GM12873 (cell line): ENCODE measurements around the gene CDK12.

Experiments used
- CTCF ChIP-seq: IDR thresholded peaks from 2 replicates; pipeline ENCODE4 v1.5.1; 2012; ENCODE audit warnings: low read depth, mild to moderate bottlenecking, moderate library complexity, low read length, control low read depth; ENCODE audit not compliant: insufficient read depth; ENCODE audit errors: missing control alignments

The CDK12 gene

DNA sequence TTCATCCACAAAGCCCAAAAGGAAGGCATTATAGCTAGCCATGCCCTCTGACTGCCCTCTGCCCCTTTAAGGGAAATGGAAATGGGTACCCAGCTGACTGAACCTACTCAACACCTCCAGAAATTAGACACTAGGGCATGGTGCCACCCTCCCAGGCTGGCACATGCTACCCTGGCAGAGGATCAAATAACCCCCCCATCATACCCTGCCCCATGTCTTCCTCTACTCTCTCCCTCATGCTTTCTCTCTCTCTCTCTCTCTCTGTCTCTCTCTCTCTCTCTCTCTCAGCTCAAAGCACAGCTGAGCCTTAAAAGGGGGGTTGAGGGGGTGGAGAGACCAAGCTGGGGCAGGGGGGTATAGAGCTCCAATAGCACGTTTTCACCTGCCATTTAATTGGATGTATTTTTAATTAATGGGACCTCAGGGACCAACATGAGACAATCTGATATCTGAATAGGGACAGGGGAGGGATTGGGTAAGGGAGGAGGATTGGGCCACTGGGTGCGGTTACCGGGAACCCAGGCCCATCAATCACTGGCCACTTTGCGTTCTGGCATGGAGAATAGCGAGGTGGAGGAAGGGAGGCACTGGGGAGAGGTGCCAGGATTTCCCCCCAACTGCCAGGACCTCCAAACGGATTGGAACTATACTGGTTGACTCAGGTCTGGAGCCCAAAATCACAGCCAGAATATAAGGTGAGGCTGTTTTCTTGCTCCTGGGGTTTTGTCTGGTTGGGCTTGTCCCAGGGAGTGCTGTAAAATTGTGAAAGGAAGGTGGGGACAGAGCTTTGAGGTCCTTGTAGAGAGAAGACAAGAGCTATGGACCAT lies 88.7 kb downstream of the CDK12 start:
- TF ChIP-seq CTCF = no peak

- TF ChIP-seq CTCF = no peak
Measured at GRCh38 chr17:39551879-39552278, 90.6 kb downstream of the CDK12 start.

- TF ChIP-seq CTCF = no peak
Measured at GRCh38 chr17:39553341-39553945, 92.2 kb downstream of the CDK12 start.

DNA sequence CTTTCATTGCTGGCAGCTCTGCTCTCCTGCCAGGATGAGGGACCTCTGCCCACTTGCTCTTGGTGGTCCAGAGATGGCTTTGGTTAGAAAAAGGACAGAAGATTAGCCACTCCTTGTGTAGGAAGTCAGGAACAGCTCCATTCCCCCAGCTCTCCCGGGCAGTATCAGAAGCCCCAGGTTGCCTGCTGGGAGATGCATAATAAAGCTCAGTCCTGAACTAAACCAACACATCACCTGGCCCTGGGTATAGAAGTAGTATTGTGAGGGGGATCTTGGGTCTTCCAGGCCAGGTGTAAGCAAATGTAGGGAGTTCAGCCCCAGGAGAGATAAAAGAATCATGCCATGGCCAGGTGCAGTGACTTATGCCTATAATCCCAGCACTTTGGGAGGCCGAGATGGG lies 94.1 kb downstream of the CDK12 start:
- TF ChIP-seq CTCF = no peak

GRCh38 chr17:39556423-39556822 lies 95.1 kb downstream of the CDK12 start:
- no peak for TF ChIP-seq CTCF

- TF ChIP-seq CTCF = no peak
Measured at GRCh38 chr17:39562395-39562794, 101.1 kb downstream of the CDK12 start.

GRCh38 chr17:39562976-39563375 lies 101.7 kb downstream of the CDK12 start:
- TF ChIP-seq CTCF = no peak
